GM18526 (cell line): ENCODE measurements around the gene ARIH2.

ENCODE experiments used
- POLR2A ChIP-seq: IDR thresholded peaks from 3 replicates; pipeline ENCODE4 v1.6.1; 2011; ENCODE audit not compliant: insufficient read length; ENCODE audit errors: extremely low read depth

The ARIH2 gene

GRCh38 chr3:48919215-48920138 lies 835 bp downstream of the ARIH2 start:
- no peak for TF ChIP-seq POLR2A

GRCh38 chr3:48926425-48927392 lies 8.1 kb downstream of the ARIH2 start:
- no peak for TF ChIP-seq POLR2A

- no peak for TF ChIP-seq POLR2A
Measured at GRCh38 chr3:48927928-48928327, 9.3 kb downstream of the ARIH2 start.

GRCh38 chr3:48928679-48929078 lies 10.0 kb downstream of the ARIH2 start:
- TF ChIP-seq POLR2A = no peak

GRCh38 chr3:48929358-48930035 lies 10.9 kb downstream of the ARIH2 start:
- no peak for TF ChIP-seq POLR2A

- no peak for TF ChIP-seq POLR2A
Measured at GRCh38 chr3:48930590-48930989, 11.9 kb downstream of the ARIH2 start.

GRCh38 chr3:48931944-48932580 lies 13.4 kb downstream of the ARIH2 start:
- no peak for TF ChIP-seq POLR2A

- TF ChIP-seq POLR2A = no peak
Measured at GRCh38 chr3:48934333-48934991, 15.8 kb downstream of the ARIH2 start.

GRCh38 chr3:48935530-48935929 lies 16.9 kb downstream of the ARIH2 start:
- no peak for TF ChIP-seq POLR2A

GRCh38 chr3:48938156-48938555 lies 19.5 kb downstream of the ARIH2 start:
- no peak for TF ChIP-seq POLR2A

GRCh38 chr3:48938689-48939088 lies 20.0 kb downstream of the ARIH2 start:
- TF ChIP-seq POLR2A = no peak

- no peak for TF ChIP-seq POLR2A
Measured at GRCh38 chr3:48945432-48945831, 26.8 kb downstream of the ARIH2 start.

GRCh38 chr3:48945891-48946549 lies 27.4 kb downstream of the ARIH2 start:
- TF ChIP-seq POLR2A = no peak

- no peak for TF ChIP-seq POLR2A
Measured at GRCh38 chr3:48949376-48949717, 30.7 kb downstream of the ARIH2 start.
